HG02840 (cell line): ENCODE measurements around the gene DPP6.
"Not testable (repeated sequence)": the region's sequence is repeated elsewhere in the genome, so short reads cannot be mapped to it uniquely, and the experiment has no call there.

ENCODE experiments used
- ATAC-seq: cut with Tn5 transposase; IDR thresholded peaks from one replicate; pipeline ENCODE4 v1.9.1; 2021; ENCODE audit warnings: mild to moderate bottlenecking, moderate library complexity, moderate number of reproducible peaks; ENCODE audit not compliant: unreplicated experiment, low FRiP score

Gene DPP6

DNA sequence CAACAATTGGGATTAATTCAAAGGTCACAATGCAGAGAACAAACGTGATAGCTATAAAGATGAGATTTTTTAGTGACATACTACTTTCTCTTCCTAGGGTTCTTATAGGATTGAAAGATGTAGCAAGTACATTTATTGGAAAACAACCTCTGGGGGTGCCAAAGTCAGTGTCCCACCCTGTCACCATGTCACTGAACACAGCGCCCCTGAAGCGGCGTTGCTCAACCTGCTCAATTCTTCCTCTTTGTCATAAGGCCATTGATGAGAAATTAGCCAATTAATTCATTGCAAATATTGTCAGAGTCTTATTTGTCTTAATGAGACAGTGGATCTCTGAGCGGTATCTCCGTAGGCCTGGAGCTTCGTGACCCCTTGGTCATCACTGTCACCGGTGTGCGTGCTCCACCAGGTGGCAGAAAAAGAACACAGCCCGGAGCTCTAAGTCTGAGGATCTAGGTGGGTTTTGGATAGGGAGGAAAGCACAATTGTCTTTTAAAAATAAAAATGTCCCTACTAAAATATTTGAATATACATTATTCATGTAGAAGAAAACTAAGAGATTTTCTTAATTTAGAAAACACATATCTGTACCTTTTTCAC, 588.2 kb downstream of the DPP6 start:
- no peak for ATAC-seq

DNA sequence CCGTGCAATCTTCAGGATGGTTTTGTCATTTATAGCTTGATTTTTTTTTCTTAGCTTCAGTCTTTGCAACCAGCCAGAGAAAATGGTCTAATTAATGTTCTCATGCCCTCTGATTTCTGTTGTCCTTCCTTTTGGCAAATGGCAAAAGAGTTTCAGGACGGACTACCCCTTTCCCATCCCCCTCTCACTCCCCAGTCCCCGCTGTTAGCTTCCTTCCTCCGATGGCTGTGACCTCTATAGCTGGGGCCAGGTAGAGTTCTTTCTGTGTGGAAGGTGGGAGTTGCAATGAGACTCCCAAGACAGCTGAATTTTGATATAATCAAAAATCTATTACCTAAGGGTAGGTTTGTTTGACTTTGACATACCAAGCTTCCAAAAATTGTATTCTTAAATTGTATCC, 588.7 kb downstream of the DPP6 start:
- no peak for ATAC-seq

DNA sequence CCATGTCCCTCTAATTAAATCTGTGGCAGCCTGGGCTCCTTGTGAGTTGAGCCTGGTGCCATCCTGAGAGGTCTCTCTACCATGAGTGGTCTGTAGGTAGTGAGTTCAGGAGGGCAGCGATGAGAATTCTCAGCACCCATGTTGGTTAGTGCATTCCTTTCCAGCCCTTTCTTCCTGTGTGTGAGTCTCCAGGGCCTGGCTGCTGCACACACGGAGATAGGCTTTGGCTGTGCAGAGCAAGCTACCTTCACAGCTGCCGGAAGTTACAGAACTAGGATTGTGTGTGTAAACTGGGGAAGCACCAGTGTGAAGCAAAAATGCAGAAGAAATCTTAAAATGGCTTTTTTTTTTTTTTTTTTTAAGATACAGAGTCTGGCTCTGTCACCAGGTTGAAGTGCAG, 592.2 kb downstream of the DPP6 start:
- ATAC-seq: no peak

DNA sequence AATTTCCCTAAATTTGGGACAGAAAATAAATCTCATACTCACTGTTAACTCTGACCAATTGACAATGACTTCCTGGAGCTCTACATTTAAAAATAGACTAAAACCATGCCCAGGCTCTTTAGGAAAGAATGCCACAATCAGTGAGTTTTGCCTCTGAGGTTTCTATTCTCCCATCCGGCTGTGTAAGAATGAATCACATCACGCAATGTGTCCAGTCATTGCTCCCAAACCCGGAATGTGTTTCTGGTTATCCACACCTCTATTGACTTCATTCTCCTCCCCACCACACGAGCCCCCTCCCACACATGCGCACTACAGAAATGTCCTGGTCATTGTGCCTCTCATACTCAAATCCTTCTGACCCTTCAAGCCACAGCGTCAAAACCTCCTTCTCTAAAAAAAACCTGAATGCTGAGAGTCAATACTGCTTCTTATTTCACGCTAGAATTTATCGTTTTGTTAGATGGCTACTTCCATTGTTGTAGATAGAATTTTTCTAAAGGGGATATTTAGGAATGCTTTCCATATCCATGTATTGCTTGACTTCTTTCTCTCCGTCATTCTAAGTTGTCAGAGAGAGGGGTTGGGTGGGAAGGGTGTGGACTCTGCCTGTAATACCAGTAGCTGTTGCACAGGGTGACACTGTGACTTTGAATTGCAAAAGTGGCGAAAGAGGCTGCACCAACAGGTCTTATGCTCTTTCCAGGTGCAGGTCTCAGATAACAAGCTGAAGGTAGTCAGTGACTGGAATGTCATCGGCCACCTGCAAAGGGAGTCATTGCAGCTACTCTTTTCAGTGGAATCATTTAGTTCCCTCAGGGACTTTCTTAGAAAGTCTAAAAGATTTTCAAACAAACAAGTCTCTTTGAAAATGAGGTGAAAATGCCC, 594.2 kb downstream of the DPP6 start:
- ATAC-seq: no peak

DNA sequence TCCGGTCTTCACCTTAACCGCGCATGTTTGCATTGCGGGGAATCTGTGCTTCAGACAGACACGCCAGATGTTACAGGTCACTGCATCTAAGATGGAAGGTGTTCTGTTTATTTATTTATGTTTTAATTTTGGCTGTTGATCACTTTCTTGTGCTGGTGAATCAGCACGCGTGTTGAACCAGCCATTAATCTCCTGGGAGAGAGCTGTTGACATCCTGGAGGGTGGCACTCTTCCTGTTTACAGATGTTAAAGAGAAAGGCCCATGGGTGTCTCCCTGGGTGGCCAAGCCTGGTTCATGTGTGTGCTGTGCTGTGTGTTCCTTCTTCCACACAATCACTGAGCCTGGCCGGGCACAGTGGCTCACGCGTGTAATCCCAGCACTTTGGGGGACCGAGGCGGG, 595.4 kb downstream of the DPP6 start:
- no peak for ATAC-seq

DNA sequence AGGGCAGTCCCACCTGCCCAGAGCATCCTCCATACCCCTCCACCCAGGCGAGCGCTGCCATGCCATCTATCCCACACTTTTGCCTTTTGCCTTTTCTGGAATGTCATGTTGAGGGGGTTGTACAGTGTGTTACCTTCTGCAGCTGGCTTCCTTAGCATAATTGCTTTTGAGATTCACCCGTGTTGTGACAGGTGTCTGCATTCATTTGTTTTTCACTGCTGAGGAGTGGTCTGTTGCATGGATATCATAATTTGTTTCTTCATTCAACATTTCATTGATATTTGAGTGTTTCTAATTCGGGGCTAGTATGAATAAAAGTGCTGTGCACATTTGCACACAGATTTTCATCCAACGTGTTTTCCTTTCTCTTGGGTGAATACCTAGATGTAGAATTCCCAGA, 596.8 kb downstream of the DPP6 start:
- no peak for ATAC-seq

DNA sequence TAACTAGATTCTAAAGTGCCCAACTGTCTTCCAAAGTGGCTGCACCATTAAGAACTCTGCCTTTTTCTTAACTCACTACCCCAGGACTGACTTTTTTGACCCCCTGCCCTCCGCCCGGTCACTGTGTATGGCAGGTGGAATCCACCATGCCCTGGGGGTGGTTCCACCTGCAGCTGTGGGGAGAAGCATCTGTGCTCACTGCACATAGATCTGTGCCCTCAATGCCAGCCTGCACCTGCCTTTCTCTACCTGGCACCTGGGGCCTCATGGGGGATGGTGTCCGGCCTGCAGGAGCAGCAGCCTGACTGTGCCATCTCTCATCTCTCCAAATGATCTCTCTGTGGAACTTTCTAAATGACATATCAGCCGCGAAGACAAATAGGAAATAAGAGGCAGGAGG, 597.2 kb downstream of the DPP6 start:
- ATAC-seq: no peak

DNA sequence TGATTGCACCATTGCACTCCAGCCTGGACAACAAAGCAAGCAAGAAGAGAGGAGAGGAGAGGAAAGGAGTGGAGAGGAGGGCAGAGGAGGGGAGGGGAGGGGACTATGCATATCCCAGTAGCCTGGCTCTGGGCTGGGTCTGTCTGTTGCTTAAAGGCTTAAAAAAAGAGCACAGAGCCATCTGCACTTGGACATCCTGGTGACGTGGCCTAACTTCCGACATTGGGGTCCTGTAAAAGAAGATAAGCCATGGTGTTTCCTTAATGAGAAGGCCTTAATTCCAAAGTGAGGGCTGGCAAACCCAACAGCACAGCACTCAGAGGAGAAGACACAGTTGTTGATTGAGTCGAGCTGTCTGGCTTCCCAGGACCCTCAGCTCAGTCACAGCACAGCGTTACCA, 598.1 kb downstream of the DPP6 start:
- no peak for ATAC-seq

DNA sequence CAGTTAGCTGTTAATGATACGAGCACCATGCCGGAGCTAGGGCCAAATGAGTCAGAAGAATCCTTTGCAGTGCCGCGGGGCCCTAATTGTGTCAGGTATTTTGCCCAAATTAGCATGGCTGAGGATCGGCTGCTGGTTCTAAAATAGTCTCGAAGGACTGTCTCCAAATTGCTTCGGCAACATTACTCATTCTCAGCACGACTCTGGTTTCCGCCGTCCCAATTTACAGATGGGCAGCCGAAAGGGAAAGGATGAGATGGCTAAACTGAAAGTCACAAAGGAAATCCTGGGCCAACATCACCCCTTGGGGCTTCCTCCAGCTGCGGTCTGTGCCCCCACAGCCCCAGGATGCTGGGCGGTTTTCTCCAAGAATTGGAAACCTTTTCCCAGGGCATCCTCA, 599.3 kb downstream of the DPP6 start:
- ATAC-seq: no peak

DNA sequence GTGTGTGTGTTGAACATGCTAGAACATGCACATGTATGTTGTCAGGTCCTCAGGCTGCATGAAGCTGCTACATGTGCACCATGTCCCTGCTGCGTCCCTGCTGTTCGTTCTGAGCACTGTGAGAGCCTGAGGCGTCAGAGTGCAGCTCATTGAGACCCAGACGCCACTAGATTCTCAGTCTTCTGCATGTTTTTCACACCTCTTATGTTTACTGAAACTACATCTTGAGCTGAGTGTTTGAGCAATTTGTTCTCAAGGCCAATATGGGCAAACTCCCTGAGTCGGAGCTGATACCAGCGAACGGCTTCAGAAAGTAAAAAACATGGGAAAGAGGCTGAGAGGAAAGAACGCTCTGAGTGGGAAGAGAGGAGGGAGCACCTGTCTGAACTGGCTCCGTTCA, 600.4 kb downstream of the DPP6 start:
- ATAC-seq: no peak

DNA sequence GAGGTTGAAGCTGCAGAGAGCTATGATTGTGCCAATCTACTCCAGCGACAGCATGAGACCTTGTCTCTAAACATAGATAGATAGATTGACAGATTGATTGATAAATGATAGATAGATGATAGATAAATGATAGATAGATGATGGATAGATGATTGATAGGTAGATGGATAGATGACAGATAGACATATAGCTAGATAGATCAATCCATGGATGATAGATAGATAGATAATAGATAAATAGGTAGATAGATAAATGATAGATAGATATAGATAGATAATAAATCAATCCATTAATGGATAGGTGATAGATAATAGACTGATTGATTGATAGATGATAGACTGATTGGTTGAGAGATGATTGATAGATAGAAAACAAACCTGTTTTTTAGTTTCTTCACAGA, 601.1 kb downstream of the DPP6 start:
- ATAC-seq: no peak

DNA sequence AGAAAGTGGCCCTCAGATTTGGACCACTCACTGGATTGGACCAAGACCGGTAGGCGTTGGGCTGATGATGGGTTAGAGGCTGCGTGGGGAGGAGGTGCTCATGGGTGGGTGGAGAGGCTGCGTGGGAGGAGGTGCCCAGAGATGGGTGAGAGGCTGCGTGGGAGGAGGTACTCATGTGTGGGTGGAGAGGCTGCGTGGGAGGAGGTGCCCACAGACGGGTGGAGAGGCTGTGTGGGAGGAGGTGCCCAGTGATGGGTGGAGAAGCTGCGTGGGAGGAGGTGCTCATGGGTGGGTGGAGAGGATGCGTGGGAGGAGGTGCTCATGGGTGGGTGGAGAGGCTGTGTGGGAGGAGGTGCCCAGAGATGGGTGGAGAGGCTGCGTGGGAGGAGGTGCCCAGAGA, 604.4 kb downstream of the DPP6 start:
- ATAC-seq: no peak

DNA sequence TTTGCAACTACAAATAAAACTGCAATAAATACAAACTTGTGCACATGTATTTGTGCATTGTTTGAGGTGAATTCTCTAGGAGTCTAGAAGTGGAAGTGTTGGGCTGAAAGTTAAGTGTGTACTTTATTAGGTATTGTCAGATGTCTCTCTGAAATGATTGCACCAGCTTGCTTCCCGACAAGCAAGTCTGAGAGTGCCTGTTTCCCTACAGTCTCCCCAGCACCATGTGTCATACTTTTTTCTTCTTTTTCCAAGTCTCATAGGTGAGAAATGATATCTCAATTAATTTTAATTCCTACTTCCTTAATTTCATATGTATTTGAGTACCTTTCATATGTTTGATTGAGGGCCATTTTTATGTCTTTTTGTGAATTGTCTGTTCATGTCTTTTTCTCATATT, 614.6 kb downstream of the DPP6 start:
- no peak for ATAC-seq

DNA sequence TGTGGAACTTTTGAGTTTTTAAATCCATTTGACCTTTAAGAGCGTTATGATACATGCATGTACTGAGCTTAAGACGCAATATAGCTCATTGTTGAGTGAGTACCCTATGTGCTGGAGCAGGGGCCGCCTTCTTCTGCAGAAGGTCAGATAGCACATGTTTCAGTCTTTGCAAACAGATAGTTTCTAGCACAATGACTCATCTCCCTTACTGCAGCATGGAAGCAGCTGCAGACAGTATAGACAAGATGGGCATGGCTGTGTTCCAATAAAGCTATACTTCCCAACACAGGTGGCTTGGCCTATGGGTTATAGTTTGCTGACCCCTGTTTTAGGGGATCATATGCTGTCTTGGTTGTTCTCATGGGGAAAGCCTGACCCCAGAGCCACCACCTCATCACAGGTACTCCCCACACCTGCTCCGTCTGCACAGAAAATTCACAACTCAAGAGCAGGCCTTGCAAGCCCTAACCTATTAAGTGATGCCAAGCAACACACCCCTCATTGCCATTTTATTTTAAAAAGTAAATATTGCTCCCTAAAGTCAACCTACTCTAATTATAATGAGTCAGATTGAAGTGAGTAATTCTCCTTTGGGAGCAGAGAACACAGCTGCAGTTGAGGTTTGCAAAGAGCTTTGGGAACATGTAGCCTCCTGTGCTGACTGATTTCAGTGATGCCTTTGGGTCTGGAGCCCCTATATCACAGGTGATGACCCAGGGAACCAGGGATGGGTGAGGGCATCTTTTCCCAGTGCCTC, 620.6 kb downstream of the DPP6 start:
- ATAC-seq: no peak

DNA sequence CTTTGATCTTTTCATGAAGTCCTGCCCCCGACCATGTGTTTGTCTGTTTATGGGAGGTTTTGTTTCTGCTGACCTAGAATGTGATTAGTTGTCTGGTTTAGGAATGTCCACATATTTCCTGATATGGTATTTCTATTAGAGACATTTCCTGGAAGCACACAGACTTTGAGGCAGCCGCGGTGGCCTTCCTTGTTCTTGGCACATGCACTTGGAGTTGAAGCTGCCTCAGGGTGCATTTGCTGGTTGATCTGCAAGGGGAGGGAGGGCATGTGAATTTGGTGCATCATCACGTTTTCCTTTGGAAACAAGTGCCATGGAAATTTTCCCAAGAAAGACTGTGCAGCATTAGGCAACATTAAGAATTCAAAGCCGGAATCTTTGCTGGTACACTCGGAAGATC, 622.0 kb downstream of the DPP6 start:
- no peak for ATAC-seq

DNA sequence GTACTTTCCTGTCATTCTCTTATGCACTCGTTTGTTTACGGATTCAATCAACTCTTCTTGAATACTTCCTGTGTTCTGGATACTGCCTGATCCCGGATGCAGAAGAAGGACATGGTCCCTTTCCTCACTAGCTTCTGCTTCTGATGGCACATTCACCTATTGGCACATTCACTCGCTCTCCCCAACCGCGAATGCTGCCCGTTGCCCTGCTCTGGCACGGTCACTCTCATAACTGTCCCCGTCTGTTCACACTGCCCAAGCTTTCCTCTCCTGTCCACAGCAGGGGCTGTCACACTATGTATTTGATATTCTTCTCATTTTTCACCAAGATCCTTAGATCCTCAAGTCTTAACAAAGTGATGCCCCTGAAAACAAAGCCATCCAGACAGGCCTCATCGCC, 623.4 kb downstream of the DPP6 start:
- no peak for ATAC-seq

DNA sequence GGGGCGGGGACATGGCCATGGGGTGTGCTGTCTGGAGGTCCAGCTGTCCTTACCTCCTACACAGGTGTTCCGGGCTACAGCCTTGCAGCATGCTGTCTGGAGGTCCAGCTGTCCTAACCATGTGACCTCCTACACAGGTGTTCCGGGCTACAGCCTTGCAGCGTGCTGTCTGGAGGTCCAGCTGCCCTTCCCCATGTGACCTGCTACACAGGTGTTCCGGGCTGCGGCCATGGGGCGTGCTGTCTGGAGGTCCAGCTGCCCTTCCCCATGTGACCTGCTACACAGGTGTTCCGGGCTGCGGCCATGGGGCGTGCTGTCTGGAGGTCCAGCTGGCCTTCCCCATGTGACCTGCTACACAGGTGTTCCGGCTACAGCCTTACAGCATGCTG, 623.8 kb downstream of the DPP6 start:
- ATAC-seq: not testable (repeated sequence)

DNA sequence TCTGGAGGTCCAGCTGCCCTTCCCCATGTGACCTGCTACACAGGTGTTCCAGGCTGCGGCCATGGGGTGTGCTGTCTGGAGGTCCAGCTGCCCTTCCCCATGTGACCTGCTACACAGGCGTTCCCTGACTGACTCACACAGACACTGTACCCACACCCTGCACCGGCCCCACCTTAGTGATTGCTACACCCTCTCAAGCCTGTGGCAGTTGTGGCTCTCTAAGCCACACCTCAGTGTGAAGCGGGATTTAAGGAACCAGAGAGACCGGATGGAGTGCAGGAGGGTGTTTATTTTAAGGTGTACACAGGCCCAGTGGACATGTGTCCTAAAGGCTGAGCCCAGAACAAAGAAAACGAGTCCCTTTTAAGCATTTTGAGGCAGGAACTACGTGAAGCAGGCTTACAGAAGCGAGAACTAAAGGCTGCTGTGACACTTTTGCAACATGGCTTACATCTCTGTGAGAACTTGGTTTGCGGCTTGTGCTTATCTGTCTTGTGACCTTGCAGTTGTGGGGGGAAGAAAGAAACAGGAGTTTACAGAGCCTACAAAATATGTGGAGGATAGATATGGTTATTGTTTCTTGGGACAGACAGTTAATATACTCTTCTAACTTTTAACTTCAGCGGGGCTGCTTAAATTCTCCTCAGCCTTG, 624.4 kb downstream of the DPP6 start:
- no peak for ATAC-seq

DNA sequence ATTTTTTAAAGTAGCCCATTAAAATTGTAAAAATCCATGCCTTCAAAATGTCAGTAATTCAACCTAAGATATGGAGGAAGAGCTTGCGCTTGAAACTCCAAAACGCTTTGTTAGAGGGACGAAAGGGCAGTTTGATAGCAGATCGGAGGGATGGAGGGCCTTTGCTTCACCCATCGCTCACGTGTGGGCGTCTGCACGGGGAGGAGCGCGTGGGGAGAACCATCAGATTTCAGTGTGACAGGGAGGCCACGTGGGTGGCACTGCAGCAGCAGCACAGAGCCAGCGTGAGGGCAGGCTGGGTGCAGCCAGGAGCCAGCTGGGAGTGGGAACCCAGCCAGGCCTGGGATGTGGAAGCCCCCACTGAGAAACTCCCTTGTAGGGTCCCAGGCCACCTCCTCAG, 625.3 kb downstream of the DPP6 start:
- ATAC-seq: no peak

DNA sequence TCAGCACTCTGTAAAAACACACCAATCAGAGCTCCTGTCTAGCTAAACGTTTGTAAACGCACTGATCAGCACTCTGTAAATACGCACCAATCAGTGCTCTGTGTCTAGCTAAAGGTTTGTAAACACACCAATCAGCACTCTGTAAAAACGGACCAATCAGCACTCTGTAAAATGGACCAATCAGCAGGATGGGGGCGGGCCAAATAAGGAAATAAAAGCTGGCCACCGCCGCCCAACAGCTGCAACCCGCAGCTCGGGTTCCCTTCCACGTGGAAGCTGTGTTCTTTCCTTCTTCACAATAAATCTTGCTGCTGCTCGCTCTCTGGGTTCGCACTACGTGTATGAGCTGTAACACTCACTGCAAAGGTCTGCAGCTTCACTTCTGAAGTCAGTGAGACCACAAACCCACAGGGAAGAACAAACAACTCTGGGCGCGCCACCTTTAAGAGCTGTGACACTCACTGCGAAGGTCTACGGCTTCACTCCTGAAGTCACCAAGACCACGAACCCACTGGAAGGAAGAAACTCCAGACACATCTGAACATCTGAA, 625.9 kb downstream of the DPP6 start:
- not testable (repeated sequence) for ATAC-seq
